Lung (tissue), 12 donors: ENCODE data around the gene OGN. TPM values are rescaled to one million over a fixed set of nuclear protein-coding genes. Genes with fewer than 3 reads are reported as not detected.

Experiments
- ATAC-seq: fragments of 200-7000 bp; cut with Tn5 transposase; one replicate; pipeline ENCODE4 v1.9.1; 2020; ENCODE audit warnings: moderate number of reproducible peaks; ENCODE audit not compliant: insufficient read depth, low FRiP score
- DNase-seq, 3 donors: peaks; one replicate each; pipeline ENCODE4 v3.0.0-alpha.2; 2013 to 2017
- H3K27ac ChIP-seq, 2 donors: one replicate each; pipeline ENCODE4 v1.5.1; 2013; ENCODE audit warnings: mild to moderate bottlenecking in 2 of 2, moderate library complexity in 2 of 2, control low read depth in 1 of 2, inconsistent platforms in 1 of 2, low read depth in 1 of 2, low read length in 1 of 2
- H3K27me3 ChIP-seq, 3 donors: one replicate each; pipeline ENCODE4 v1.5.1; 2013; ENCODE audit warnings: low read length in 2 of 3; ENCODE audit not compliant: control insufficient read depth in 3 of 3, insufficient read depth in 3 of 3
- H3K36me3 ChIP-seq, 4 donors: one replicate each; pipeline ENCODE4 v1.5.1; 2013; ENCODE audit warnings: low read length in 4 of 4, mild to moderate bottlenecking in 1 of 4, moderate library complexity in 1 of 4; ENCODE audit not compliant: control insufficient read depth in 4 of 4, insufficient read depth in 4 of 4
- H3K4me1 ChIP-seq, 5 donors: one replicate each; pipeline ENCODE4 v1.5.1; 2013; ENCODE audit warnings: low read length in 5 of 5, mild to moderate bottlenecking in 2 of 5, moderate library complexity in 1 of 5; ENCODE audit not compliant: control insufficient read depth in 5 of 5, insufficient read depth in 5 of 5
- H3K4me3 ChIP-seq: one replicate; pipeline ENCODE4 v1.5.1; 2013; ENCODE audit warnings: mild to moderate bottlenecking, control low read depth, moderate library complexity
- H3K9ac ChIP-seq, 2 donors: one replicate each; pipeline ENCODE4 v1.5.1; 2013; ENCODE audit warnings: low read length in 2 of 2, control low read depth in 1 of 2; ENCODE audit not compliant: insufficient read depth in 1 of 2
- H3K9me3 ChIP-seq, 4 donors: one replicate each; pipeline ENCODE4 v1.5.1; 2013; ENCODE audit warnings: low read length in 3 of 4, mild to moderate bottlenecking in 1 of 4, moderate library complexity in 1 of 4; ENCODE audit not compliant: control insufficient read depth in 4 of 4, insufficient read depth in 3 of 4
- CTCF ChIP-seq: IDR thresholded peaks from 2 replicates; pipeline ENCODE4 v1.5.1; 2012; ENCODE audit warnings: mild to moderate bottlenecking; ENCODE audit errors: control extremely low read depth, extremely low read depth
- WGBS, 2 donors: extraction: QIAGEN DNeasy Blood & Tissue Kit; methylation state at CpG; one replicate each; pipeline ENCODE4 v1.1.7; 2013; 5-methylcytosine and 5-hydroxymethylcytosine counted together
- polyA plus RNA-seq, 2 donors: library from polyadenylated mRNA; stranded (reverse); fragments of 200-250 nt; gene quantifications; one replicate each; pipeline ENCODE4 v1.2.1, GENCODE V29; 2013
- total RNA-seq, 2 donors: library from RNA; depleted of rRNA in 1 of 2; stranded (reverse); fragments of >200 nt in 1 of 2; gene quantifications; one replicate each; pipeline ENCODE4 v1.2.1, GENCODE V29; 2014 to 2021
- donor health status: control.
- donor health status: control.
- donor health status: Bipolar disorder and iron deficiency.
- donor health status: healthy.
- donor health status: DM: yes; HTN: yes; CAD: no.

The OGN gene
- total and polyA plus RNA-seq, 4 donors, result 0.54 to 145 (median 6.8) TPM

GRCh38 chr9:92381775-92382174 lies 22.6 kb downstream of the OGN start:
- no peaks in the 10 kb centered on the region for H3K27me3 ChIP-seq
- H3K9me3 ChIP-seq, result no peaks in the 10 kb centered on the region
- no peak for TF ChIP-seq CTCF
- H3K9ac ChIP-seq, result no peak overlapping the region
- no peak overlapping the region for H3K4me3 ChIP-seq
- 77 to 90% methylated on average over 2 of the region's 2 CpGs for WGBS, 2 donors
- H3K4me1 ChIP-seq, result peaks cover 0 to 12% (median 6%) of the 10 kb centered on the region in 5 donors
- no peak overlapping the region for H3K27ac ChIP-seq
- no peaks in the 10 kb centered on the region for H3K36me3 ChIP-seq
- no peak for DNase-seq
- ATAC-seq, result no peak

- Histone ChIP-seq H3K27me3 (no peaks in the 10 kb centered on the region), H3K27ac (no peak overlapping the region)
- TF ChIP-seq CTCF, result no peak
Observed at GRCh38 chr9:92380603-92381002, 23.8 kb downstream of the OGN start.

GRCh38 chr9:92378865-92379560 lies 25.4 kb downstream of the OGN start:
- no peak for ATAC-seq
- Histone ChIP-seq H3K9me3 (no peaks in the 10 kb centered on the region), H3K27ac (no peak overlapping the region), H3K4me3 (no peak overlapping the region), H3K4me1 (peaks cover 0 to 12% (median 6%) of the 10 kb centered on the region in 5 donors), H3K27me3 (no peaks in the 10 kb centered on the region), H3K9ac (no peak overlapping the region), H3K36me3 (no peaks in the 10 kb centered on the region)
- peak in 1 of 3 donors; percentile 25 for DNase-seq
- TF ChIP-seq CTCF, result no peak
- 81% methylated on average over 7 of the region's 7 CpGs for WGBS, 2 donors

More at GRCh38 chr9:92380603-92381002, 23.8 kb downstream of the OGN start:
- Histone ChIP-seq H3K9me3 (no peaks in the 10 kb centered on the region), H3K4me3 (no peak overlapping the region), H3K9ac (no peak overlapping the region), H3K36me3 (no peaks in the 10 kb centered on the region), H3K4me1 (peaks cover 0 to 12% (median 6%) of the 10 kb centered on the region in 5 donors)
- no peak for DNase-seq
- WGBS, 2 donors, result 94 to 97% methylated on average over 2 of the region's 2 CpGs
- no peak for ATAC-seq
